IMR-90 (cell line): Measurements from ENCODE around the gene TEX44. TPM values are rescaled to one million over a fixed set of nuclear protein-coding genes. Genes with fewer than 3 reads are reported as not detected.

Source experiments
- ATAC-seq: fragments of 200-7000 bp; cut with Tn5 transposase; 2 replicates; pipeline ENCODE4 v1.9.1; 2020; ENCODE audit warnings: low read depth, mild to moderate bottlenecking, moderate library complexity
- BruUV-seq: library from RNA; stranded (reverse); fragments of 400-500 nt; replicated peaks from 2 replicates; lab custom pipeline; 2021; lab: Mats Ljungman, UMichigan
- CTCF ChIA-PET: fragments of 300-600 bp; formaldehyde crosslinking; extraction: SDS; loops from one replicate; lab custom pipeline; 2021; ENCODE audit warnings: antibody characterized with exemption; lab: Yijun Ruan, JAX
- POLR2A ChIA-PET: fragments of 300-600 bp; sonication (Branson Sonifier 250); formaldehyde crosslinking; loops from one replicate; lab custom pipeline; 2022; ENCODE audit warnings: antibody characterized with exemption; ENCODE audit not compliant: unreplicated experiment; lab: Charles Lee
- DNase-seq: peaks from one replicate; pipeline ENCODE4 v3.0.0; 2013
- H2AFZ ChIP-seq: replicated peaks from 2 replicates; pipeline ENCODE3; 2013; ENCODE audit warnings: low read length, mild to moderate bottlenecking; ENCODE audit not compliant: poor library complexity
- H2AK5ac ChIP-seq: 2 replicates; pipeline ENCODE4 v1.6.1; 2013; ENCODE audit warnings: low read depth, low read length, inconsistent platforms
- H2AK9ac ChIP-seq: replicated peaks from 2 replicates; pipeline ENCODE3; 2013; ENCODE audit warnings: mild to moderate bottlenecking, low read depth, low read length, moderate library complexity; ENCODE audit not compliant: poor library complexity
- H2BK120ac ChIP-seq: 2 replicates; pipeline ENCODE4 v1.6.1; 2013; ENCODE audit warnings: low read depth, low read length, inconsistent platforms
- H2BK15ac ChIP-seq: 3 replicates; pipeline ENCODE4 v1.6.1; 2013; ENCODE audit warnings: low read depth, low read length, inconsistent platforms
- H2BK20ac ChIP-seq: 2 replicates; pipeline ENCODE4 v1.6.1; 2013; ENCODE audit warnings: low read depth, mild to moderate bottlenecking, inconsistent platforms, low read length, moderate library complexity
- H2BK5ac ChIP-seq: 2 replicates; pipeline ENCODE4 v1.6.1; 2013; ENCODE audit warnings: mild to moderate bottlenecking, low read depth, low read length, inconsistent platforms; ENCODE audit not compliant: poor library complexity, severe bottlenecking
- H3K14ac ChIP-seq: replicated peaks from 2 replicates; pipeline ENCODE4 v1.6.1; 2013; ENCODE audit warnings: low read depth, low read length, inconsistent platforms
- H3K18ac ChIP-seq: 2 replicates; pipeline ENCODE4 v1.6.1; 2013; ENCODE audit warnings: low read depth, low read length, control low read depth
- H3K23ac ChIP-seq: 2 replicates; pipeline ENCODE4 v1.6.1; 2013; ENCODE audit warnings: low read depth, low read length, inconsistent platforms
- H3K27ac ChIP-seq: 2 replicates; pipeline ENCODE4 v1.5.1; 2013; ENCODE audit warnings: mild to moderate bottlenecking, control low read depth, low read length; ENCODE audit not compliant: insufficient read depth
- H3K27me3 ChIP-seq: 2 replicates; pipeline ENCODE4 v1.6.1; 2013; ENCODE audit warnings: low read length; ENCODE audit not compliant: control insufficient read depth, insufficient read depth
- H3K36me3 ChIP-seq: 2 replicates; pipeline ENCODE4 v1.6.1; 2013; ENCODE audit warnings: low read length, mixed read lengths; ENCODE audit not compliant: control insufficient read depth, insufficient read depth
- H3K4ac ChIP-seq: 2 replicates; pipeline ENCODE4 v1.6.1; 2013; ENCODE audit warnings: low read depth, low read length, inconsistent platforms
- H3K4me1 ChIP-seq: 2 replicates; pipeline ENCODE4 v1.6.1; 2013; ENCODE audit warnings: low read length, mixed read lengths; ENCODE audit not compliant: control insufficient read depth, insufficient read depth
- H3K4me2 ChIP-seq: 2 replicates; pipeline ENCODE4 v1.6.1; 2013; ENCODE audit warnings: low read depth, mild to moderate bottlenecking, control low read depth, low read length, moderate library complexity
- H3K4me3 ChIP-seq: 2 replicates; pipeline ENCODE4 v1.5.1; 2013; ENCODE audit warnings: low read depth, mild to moderate bottlenecking, control low read depth, low read length, moderate library complexity; ENCODE audit not compliant: insufficient read depth
- H3K56ac ChIP-seq: 2 replicates; pipeline ENCODE4 v1.6.1; 2013; ENCODE audit warnings: low read length, inconsistent platforms; ENCODE audit not compliant: insufficient read depth; ENCODE audit errors: extremely low read depth
- H3K79me1 ChIP-seq, 2 experiments: 2 replicates each; pipeline ENCODE4 v1.6.1; 2013; ENCODE audit warnings: low read length in 2 of 2, inconsistent platforms in 1 of 2, low read depth in 1 of 2
- H3K9ac ChIP-seq: 2 replicates; pipeline ENCODE4 v1.6.1; 2013; ENCODE audit warnings: low read depth, low read length, control low read depth
- H3K9me1 ChIP-seq: 2 replicates; pipeline ENCODE4 v1.6.1; 2013; ENCODE audit warnings: low read length, inconsistent platforms; ENCODE audit not compliant: insufficient read depth
- H3K9me3 ChIP-seq: 2 replicates; pipeline ENCODE4 v1.6.1; 2013; ENCODE audit warnings: low read length; ENCODE audit not compliant: control insufficient read depth, insufficient read depth
- H4K20me1 ChIP-seq: 2 replicates; pipeline ENCODE4 v1.6.1; 2013; ENCODE audit warnings: low read length, inconsistent platforms; ENCODE audit not compliant: insufficient read depth
- H4K5ac ChIP-seq: 2 replicates; pipeline ENCODE4 v1.6.1; 2013; ENCODE audit warnings: mild to moderate bottlenecking, low read depth, low read length, control low read depth
- H4K8ac ChIP-seq, 2 experiments: 2 replicates each; pipeline ENCODE4 v1.6.1; 2013; ENCODE audit warnings: low read depth in 2 of 2, low read length in 2 of 2, control low read depth in 1 of 2, inconsistent platforms in 1 of 2
- H4K91ac ChIP-seq: 2 replicates; pipeline ENCODE4 v1.6.1; 2013; ENCODE audit warnings: low read depth, low read length, inconsistent platforms; ENCODE audit not compliant: insufficient read depth
- BHLHE40 ChIP-seq: fragments of 150-350 bp; IDR thresholded peaks from 2 replicates; pipeline ENCODE4 v1.6.1; 2016; ENCODE audit warnings: mild to moderate bottlenecking, low read depth, low read length
- CEBPB ChIP-seq: IDR thresholded peaks from 2 replicates; pipeline ENCODE4 v1.6.1; 2012; ENCODE audit warnings: low read depth, low read length, improper control_type of control experiment
- CTCF ChIP-seq: conservative IDR thresholded peaks from 2 replicates; pipeline ENCODE4 v1.5.1; 2012; ENCODE audit warnings: mild to moderate bottlenecking, low read depth, low read length, improper control_type of control experiment
- MAZ ChIP-seq: IDR thresholded peaks from 2 replicates; pipeline ENCODE4 v1.6.1; 2012; ENCODE audit warnings: low read depth, mild to moderate bottlenecking, low read length, improper control_type of control experiment, moderate library complexity, borderline replicate concordance
- RAD21 ChIP-seq: IDR thresholded peaks from 2 replicates; pipeline ENCODE4 v1.6.1; 2012; ENCODE audit warnings: low read length, improper control_type of control experiment
- RCOR1 ChIP-seq: IDR thresholded peaks from 2 replicates; pipeline ENCODE4 v1.6.1; 2012; ENCODE audit warnings: mild to moderate bottlenecking, low read length, improper control_type of control experiment; ENCODE audit not compliant: insufficient replicate concordance
- RFX5 ChIP-seq: IDR thresholded peaks from 2 replicates; pipeline ENCODE4 v1.8.0; 2012; ENCODE audit warnings: low read depth, mild to moderate bottlenecking, low read length, moderate library complexity
- USF2 ChIP-seq: fragments of 150-350 bp; IDR thresholded peaks from 2 replicates; pipeline ENCODE4 v1.6.1; 2017; ENCODE audit warnings: mild to moderate bottlenecking, antibody characterized with exemption, low read length, low read depth
- WGBS, 2 experiments: methylation state at CpG; one replicate each; pipeline versions ENCODE4 v1.1.5 to v1.1.7; 2013; ENCODE audit warnings: missing lambda C conversion rate in 2 of 2; ENCODE audit not compliant: insufficient read length in 1 of 2; ENCODE audit errors: extremely low coverage in 2 of 2; 5-methylcytosine and 5-hydroxymethylcytosine counted together
- dilution Hi-C: fragments of 300-500 bp; cut with HindIII; formaldehyde crosslinking; loops from one replicate; pipeline ENCODE4 v1.14.3; 2018; ENCODE audit warnings: low sequenced_read_pairs; ENCODE audit not compliant: unreplicated experiment
- in situ Hi-C: fragments of 300-500 bp; cut with MboI; formaldehyde crosslinking; loops from 3 replicates; pipeline ENCODE4 v1.14.3; 2019; ENCODE audit warnings: low sequenced_read_pairs, inconsistent platforms, mixed read lengths
- intact Hi-C: fragments of 100-400 bp; cut with micrococcal nuclease; formaldehyde crosslinking; loops from 2 replicates; pipeline ENCODE4 v1.10.0; 2022
- polyA plus RNA-seq, 3 experiments: library from polyadenylated mRNA; depleted of rRNA; stranded (reverse); fragments of >200 nt; gene quantifications; 2 replicates each; pipeline ENCODE4 v1.2.3, GENCODE V29; 2012; ENCODE audit warnings: low replicate concordance in 1 of 3
- total RNA-seq: library from RNA; depleted of rRNA; stranded (reverse); fragments of >200 nt; gene quantifications from 2 replicates; pipeline ENCODE4 v1.2.3, GENCODE V29; 2012

TEX44 gene
- total and polyA plus RNA-seq, 2 of the 4 experiments (the other 2 are of a cell fraction), result not detected

DNA sequence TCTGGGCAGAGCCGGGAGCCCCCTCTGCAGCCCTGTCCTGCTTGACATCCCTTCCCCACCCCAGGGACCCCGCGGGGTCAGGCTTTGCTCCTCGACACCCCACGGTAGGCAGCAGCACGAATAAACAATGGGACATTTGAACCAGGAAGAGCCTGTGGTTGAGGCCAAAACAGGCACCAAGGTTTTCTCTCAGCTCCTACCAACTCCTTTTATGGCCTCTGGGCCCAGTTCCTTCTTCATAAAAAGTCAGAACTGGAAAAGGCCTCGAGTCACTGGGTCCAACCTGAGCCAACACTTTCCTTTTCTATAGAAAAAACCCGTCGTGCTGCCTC is 20.6 kb downstream of the TEX44 start (continued):
- TF ChIP-seq MAZ, result no peak

GRCh38 chr2:231613663-231614558 is 21.2 kb downstream of the TEX44 start:
- Histone ChIP-seq H3K4me1 (peaks cover 24% of the 10 kb centered on the region), H3K9me1 (peaks cover 8% of the 10 kb centered on the region; the same call in 1 of the 2 replicates), H3K4me2 (peak overlapping the region; percentile 51), H2AFZ (peak overlapping the region; percentile 95), H4K91ac (peak overlapping the region; percentile 93), H3K4me3 (peak overlapping the region; percentile 42), H3K27me3 (no peaks in the 10 kb centered on the region), H2BK5ac (peak overlapping the region; percentile 68), H3K9me3 (no peaks in the 10 kb centered on the region), H2BK15ac (peak overlapping the region; percentile 47; the same call in 1 of the 3 replicates), H3K4ac (peak overlapping the region; percentile 94), H2AK5ac (peak overlapping the region; percentile 84), H3K14ac (peak overlapping the region; percentile 96), H3K9ac (peak overlapping the region; percentile 39), H2AK9ac (peak overlapping the region; percentile 97), H3K56ac (peak overlapping the region; percentile 26), H3K18ac (peak overlapping the region; percentile 10; the same call in 1 of the 2 replicates), H3K36me3 (no peaks in the 10 kb centered on the region), H3K23ac (0 out of 2 replicates have a peak overlapping the region, but pooled peaks have one; percentile 35), H4K8ac (peak overlapping the region; percentile 83 to 94), H2BK20ac (0 out of 2 replicates have a peak overlapping the region, but pooled peaks have one; percentile 11), H4K5ac (peak overlapping the region; percentile 32), H4K20me1 (no peaks in the 10 kb centered on the region), H2BK120ac (peak overlapping the region; percentile 83), H3K79me1 (no peaks in the 10 kb centered on the region; a peak in 1 of 4 replicates), H3K27ac (peak overlapping the region; percentile 69)
- ChIA-PET POLR2A (interaction anchor here (0.6 to 0.9 kb wide), 2 partner anchors 94 to 96 kb away, joined by 3 to 4 read pairs; partner anchors contain the start of gene PTMA), CTCF (interaction anchor here (0.7 to 2.7 kb wide), 4 partner anchors 38 to 100 kb away, joined by 3 to 14 read pairs (median 4); no protein-coding TSS in a partner anchor)
- intact Hi-C loops, result loop anchor here (1.0 to 2.0 kb wide), 3 partner anchors 53 to 172 kb away; partner anchors contain the start of genes COPS7B and PDE6D
- 4% methylated on average over 38 of the region's 86 CpGs; no CpG with 5 or more reads in 1 of the 2 experiments for WGBS, 2 experiments
- ATAC-seq, result peak; percentile 64
- dilution Hi-C loops, result no loop called here
- in situ Hi-C loops, result loop anchor here (5.0 kb wide), 3 partner anchors 58 to 168 kb away; partner anchors contain the start of gene PDE6D
- BruUV-seq, result no TSS peak
- DNase-seq, result peak; percentile 80
- TF ChIP-seq RFX5 (no peak), MAZ (peak; percentile 86), CEBPB (no peak), RAD21 (peak; percentile 4; the same call in 1 of the 2 replicates), RCOR1 (no peak), CTCF (peak; percentile 32), USF2 (peak; percentile 57; the same call in 1 of the 2 replicates), BHLHE40 (peak; percentile 96)
